ENCODE data around the gene CCNY.

CCNY gene

GRCh38 chr10:35465673-35466072 is 129.4 kb downstream of the CCNY start:
- no peak for DNase-seq (ENCODE audit: low read depth, low spot score)
- TF ChIP-seq CTCF (IDR thresholded peaks at IDR 0.05; ENCODE audit: insufficient read depth, low read length, missing control alignments): no peak
- POLR2A ChIA-PET: no interaction called here
- CTCF ChIA-PET: interaction anchor here (1.1 kb wide), 1 partner anchor 23 kb away, joined by 3 read pairs; no protein-coding TSS in a partner anchor
- no peak overlapping the region for H3K4me3 ChIP-seq (ENCODE audit: low read depth, low read length)

- H3K4me3 ChIP-seq (ENCODE audit: low read depth, low read length): no peak overlapping the region
- no peak for TF ChIP-seq CTCF (IDR thresholded peaks at IDR 0.05; ENCODE audit: insufficient read depth, low read length, missing control alignments)
- CTCF ChIA-PET: no interaction called here
- DNase-seq (ENCODE audit: low read depth, low spot score): no peak
- POLR2A ChIA-PET: no interaction called here
These were observed 129.9 kb downstream of the CCNY start for GRCh38 chr10:35466170-35466569.

GRCh38 chr10:35466661-35467060 is 130.4 kb downstream of the CCNY start:
- ChIA-PET POLR2A (no interaction called here), CTCF (no interaction called here)
- TF ChIP-seq CTCF (IDR thresholded peaks at IDR 0.05; ENCODE audit: insufficient read depth, low read length, missing control alignments): no peak
- H3K4me3 ChIP-seq (ENCODE audit: low read depth, low read length): no peak overlapping the region
- DNase-seq (ENCODE audit: low read depth, low spot score): no peak

- no peak overlapping the region for H3K4me3 ChIP-seq (ENCODE audit: low read depth, low read length)
- POLR2A ChIA-PET: no interaction called here
- no peak for DNase-seq (ENCODE audit: low read depth, low spot score)
- CTCF ChIA-PET: no interaction called here
- TF ChIP-seq CTCF (IDR thresholded peaks at IDR 0.05; ENCODE audit: insufficient read depth, low read length, missing control alignments): no peak
These were observed 130.9 kb downstream of the CCNY start for GRCh38 chr10:35467186-35467585.

DNA sequence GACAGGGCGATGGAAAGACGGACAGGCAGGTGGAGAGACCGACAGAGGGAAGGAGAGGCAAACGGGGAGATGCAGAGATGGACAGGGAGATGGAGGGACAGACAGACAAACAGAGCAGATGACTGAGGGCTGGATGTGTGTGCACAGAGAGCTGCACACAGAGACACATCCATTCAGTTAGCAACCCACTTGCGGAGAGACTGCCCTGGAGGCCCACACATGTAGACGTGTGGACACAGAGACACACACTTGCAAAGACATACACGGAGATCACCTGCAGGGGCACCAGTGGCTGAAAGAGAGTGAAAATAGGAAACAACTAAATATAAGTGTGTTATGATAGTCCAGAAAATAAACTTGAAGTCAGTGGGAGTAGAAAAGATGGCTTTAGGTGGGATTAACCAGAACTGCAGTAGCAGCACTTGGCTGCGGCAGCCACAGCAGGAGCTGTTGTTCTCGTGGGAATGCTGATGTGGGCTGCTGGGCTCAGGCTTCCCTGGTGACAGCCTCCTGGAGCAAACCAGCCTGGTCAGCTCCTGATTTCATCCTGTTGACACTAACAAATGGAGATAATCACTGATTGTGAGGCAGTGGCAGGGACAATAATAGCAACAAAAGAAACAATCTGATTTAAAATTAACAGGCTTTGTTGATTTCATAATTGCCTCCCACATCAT is 134.1 kb downstream of the CCNY start:
- TF ChIP-seq CTCF (IDR thresholded peaks at IDR 0.05; ENCODE audit: insufficient read depth, low read length, missing control alignments): no peak
- ChIA-PET POLR2A (no interaction called here), CTCF (no interaction called here)
- no peak for DNase-seq (ENCODE audit: low read depth, low spot score)
- no peak overlapping the region for H3K4me3 ChIP-seq (ENCODE audit: low read depth, low read length)

GRCh38 chr10:35470925-35471315 is 134.6 kb downstream of the CCNY start:
- POLR2A ChIA-PET: no interaction called here

More at GRCh38 chr10:35470925-35471315, 134.6 kb downstream of the CCNY start:
- CTCF ChIA-PET: no interaction called here
- TF ChIP-seq CTCF (IDR thresholded peaks at IDR 0.05; ENCODE audit: insufficient read depth, low read length, missing control alignments): no peak
- no peak for DNase-seq (ENCODE audit: low read depth, low spot score)
- no peak overlapping the region for H3K4me3 ChIP-seq (ENCODE audit: low read depth, low read length)
